ENCODE measurements around the gene TCF4.

DNA sequence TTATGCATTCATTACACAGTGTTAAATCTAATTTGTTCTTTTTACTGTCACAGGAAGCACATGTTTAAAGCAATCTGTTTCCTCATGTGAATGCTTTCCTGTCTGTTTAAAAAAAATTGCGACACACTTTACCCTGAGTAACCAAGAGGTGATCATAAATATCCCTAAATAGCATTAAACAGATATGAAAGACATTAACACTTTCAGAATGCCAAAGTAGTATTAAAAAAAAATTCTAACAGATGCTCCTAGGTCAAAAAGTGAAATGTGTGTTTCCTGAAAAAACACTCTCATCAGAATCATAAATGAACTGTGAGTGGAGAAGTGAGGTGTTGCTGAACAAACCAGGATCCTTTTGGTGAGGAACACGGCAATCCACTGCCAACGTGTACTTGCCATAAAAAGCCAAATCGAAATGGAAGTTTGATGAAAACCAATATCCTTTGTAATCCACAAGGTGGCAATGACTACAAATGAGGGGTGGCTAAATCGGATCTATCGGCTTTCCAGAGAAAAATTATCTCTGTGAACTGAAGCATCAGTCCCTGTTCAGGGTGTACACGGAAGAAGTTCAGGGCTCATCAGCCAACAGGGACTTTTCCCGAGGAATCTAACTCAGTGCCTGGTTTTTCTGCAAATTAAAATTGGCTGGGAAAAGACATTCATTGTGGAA lies 248.9 kb downstream of the TCF4 start:
- no peak for TF ChIP-seq LEF1 (IDR thresholded peaks at IDR 0.05; ENCODE audit: borderline replicate concordance)
- no peak for TF ChIP-seq FOXM1 (IDR thresholded peaks at IDR 0.05; ENCODE audit: borderline replicate concordance)

Data from HEK293T (cell line).